ENCODE results near the gene PANX2.

Gene PANX2

GRCh38 chr22:50153756-50154140 lies 16.8 kb upstream of the PANX2 start:
- TF ChIP-seq, protein P1, sequence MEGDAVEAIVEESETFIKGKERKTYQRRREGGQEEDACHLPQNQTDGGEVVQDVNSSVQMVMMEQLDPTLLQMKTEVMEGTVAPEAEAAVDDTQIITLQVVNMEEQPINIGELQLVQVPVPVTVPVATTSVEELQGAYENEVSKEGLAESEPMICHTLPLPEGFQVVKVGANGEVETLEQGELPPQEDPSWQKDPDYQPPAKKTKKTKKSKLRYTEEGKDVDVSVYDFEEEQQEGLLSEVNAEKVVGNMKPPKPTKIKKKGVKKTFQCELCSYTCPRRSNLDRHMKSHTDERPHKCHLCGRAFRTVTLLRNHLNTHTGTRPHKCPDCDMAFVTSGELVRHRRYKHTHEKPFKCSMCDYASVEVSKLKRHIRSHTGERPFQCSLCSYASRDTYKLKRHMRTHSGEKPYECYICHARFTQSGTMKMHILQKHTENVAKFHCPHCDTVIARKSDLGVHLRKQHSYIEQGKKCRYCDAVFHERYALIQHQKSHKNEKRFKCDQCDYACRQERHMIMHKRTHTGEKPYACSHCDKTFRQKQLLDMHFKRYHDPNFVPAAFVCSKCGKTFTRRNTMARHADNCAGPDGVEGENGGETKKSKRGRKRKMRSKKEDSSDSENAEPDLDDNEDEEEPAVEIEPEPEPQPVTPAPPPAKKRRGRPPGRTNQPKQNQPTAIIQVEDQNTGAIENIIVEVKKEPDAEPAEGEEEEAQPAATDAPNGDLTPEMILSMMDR (IDR thresholded peaks at IDR 0.05; ENCODE audit: control extremely low read depth, extremely low read depth, low read depth, missing control alignments) = no peak
- no peak for DNase-seq (ENCODE audit: extremely low spot score)
- ChIA-PET POLR2A (no interaction called here), CTCF (interaction anchor here (1.4 kb wide), 2 partner anchors 55 to 58 kb away, joined by 3 read pairs; no protein-coding TSS in a partner anchor)

- ChIA-PET POLR2A (interaction anchor here (0.6 kb wide), 1 partner anchor 240 kb away, joined by 4 read pairs; the partner anchor contains the start of genes ALG12 and CRELD2), CTCF (interaction anchor here (0.9 to 1.7 kb wide), 5 partner anchors 9 to 390 kb away, joined by 3 to 5 read pairs (median 4); no protein-coding TSS in a partner anchor)
- TF ChIP-seq, protein P1 (IDR thresholded peaks at IDR 0.05; ENCODE audit: control extremely low read depth, extremely low read depth, low read depth, missing control alignments) = no peak
- DNase-seq (ENCODE audit: extremely low spot score) = no peak
Observed at GRCh38 chr22:50157709-50158375, 12.7 kb upstream of the PANX2 start.

DNA sequence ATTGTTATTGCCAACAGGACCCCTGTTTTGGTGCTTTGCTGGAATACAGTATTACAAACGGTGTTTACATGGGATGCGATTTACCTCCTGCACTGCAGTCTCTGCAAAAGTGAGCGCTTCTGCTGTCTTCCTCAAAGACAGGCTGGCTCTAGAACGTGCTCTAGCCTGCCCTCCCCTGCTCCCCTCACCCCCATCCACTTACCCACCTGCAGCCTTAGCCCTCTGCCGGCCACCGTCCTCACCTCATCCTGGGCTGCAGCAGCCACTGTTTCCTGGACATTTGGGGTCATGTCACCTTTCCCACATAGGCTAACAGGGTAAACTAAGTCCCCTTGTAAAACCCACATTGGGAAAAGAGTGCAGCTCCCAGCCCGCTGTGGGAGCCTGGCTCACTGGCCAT lies 9.6 kb upstream of the PANX2 start:
- ChIA-PET POLR2A (no interaction called here), CTCF (interaction anchor here (1.0 kb wide), 1 partner anchor 11 kb away, joined by 3 read pairs; no protein-coding TSS in a partner anchor)
- TF ChIP-seq, protein P1 (IDR thresholded peaks at IDR 0.05; ENCODE audit: control extremely low read depth, extremely low read depth, low read depth, missing control alignments) = no peak
- DNase-seq (ENCODE audit: extremely low spot score) = no peak

DNA sequence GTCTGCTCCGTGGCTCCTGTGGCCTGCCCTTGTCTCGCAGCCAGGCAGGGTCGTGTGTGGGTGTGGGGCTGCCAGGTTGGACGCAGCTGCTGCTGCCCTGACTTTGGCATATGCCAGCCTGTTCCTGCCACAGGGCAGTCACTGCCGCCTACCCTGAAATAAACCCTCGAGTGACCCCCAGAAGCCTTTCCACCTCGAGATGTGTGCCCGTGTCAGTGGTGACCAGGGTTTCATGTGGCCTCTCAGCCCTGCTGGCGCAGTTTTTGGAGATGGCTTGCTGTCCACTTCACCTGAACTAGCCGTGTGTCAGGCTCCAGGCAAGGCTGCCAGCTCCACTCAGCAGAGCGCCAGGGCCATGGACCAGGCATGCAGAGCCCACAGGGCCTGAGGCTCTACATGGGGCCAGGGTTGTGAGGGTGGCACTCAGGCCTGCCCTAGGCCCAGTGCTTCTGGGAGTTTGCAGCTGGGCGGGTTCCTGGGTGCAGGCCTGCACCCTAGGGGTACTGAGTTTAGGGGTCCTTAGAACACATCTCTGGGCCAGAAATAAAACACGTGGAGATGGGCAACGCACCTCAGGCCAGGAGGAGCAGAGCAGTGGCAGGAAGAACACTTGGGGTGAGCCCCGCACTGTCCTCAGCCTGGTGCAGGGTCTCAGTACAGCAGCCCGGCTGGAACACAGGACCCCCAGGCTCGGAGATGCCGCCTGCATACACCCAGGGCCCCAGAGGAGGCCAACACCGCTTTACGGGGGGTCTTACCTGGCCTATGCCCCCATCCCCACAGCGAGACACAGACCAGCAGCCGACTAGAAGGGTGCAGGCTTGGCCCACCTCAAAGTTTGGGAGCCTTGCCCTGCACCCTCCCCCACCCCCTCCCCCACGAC lies 8.8 kb upstream of the PANX2 start:
- POLR2A ChIA-PET = no interaction called here
- CTCF ChIA-PET = interaction anchor here (1.0 kb wide), 1 partner anchor 12 kb away, joined by 3 read pairs; no protein-coding TSS in a partner anchor
- TF ChIP-seq, protein P1 (IDR thresholded peaks at IDR 0.05; ENCODE audit: control extremely low read depth, extremely low read depth, low read depth, missing control alignments) = no peak
- DNase-seq (ENCODE audit: extremely low spot score) = no peak

- POLR2A ChIA-PET = no interaction called here
- TF ChIP-seq, protein P1 (IDR thresholded peaks at IDR 0.05; ENCODE audit: control extremely low read depth, extremely low read depth, low read depth, missing control alignments) = no peak
- no peak for DNase-seq (ENCODE audit: extremely low spot score)
- CTCF ChIA-PET = no interaction called here
Observed at GRCh38 chr22:50162391-50162956, 8.1 kb upstream of the PANX2 start.

DNA sequence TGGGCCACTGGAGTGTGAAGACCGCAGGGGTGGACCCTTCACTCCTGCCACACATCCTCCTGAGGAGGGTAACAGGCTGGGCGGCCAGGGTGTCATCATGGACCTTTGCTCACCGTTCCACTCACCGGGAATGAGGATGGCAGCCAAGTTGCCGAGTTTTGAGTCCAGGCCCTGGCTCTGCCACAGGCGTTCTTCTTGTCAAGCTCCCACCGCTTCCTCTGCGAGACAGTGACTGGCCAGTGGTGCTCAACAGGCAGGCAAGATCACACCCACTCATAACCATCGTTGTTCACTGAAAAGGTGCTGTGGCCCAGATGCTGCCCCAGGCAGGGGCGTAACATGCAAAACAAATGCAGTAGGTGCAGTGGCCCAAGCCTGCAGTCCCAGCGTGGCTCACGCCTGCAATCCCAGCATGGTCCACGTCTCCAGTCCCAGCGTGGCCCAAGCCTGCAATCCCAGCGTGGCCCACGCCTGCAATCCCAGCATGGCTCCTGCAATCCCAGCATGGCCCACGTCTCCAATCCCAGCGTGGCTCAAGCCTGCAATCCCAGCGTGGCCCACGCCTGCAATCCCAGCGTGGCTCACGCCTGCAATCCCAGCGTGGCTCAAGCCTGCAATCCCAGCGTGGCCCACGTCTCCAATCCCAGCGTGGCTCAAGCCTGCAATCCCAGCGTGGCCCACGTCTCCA lies 5.0 kb upstream of the PANX2 start:
- TF ChIP-seq, protein P1 (IDR thresholded peaks at IDR 0.05; ENCODE audit: control extremely low read depth, extremely low read depth, low read depth, missing control alignments) = no peak
- CTCF ChIA-PET = interaction anchor here (1.5 kb wide), 2 partner anchors 17 to 25 kb away, joined by 4 to 5 read pairs; no protein-coding TSS in a partner anchor
- no peak for DNase-seq (ENCODE audit: extremely low spot score)
- POLR2A ChIA-PET = no interaction called here
